GM18867 (cell line): Measurements from ENCODE around the gene KIF26A.

Experiments
- ATAC-seq: cut with Tn5 transposase; IDR thresholded peaks from one replicate; pipeline ENCODE4 v1.9.1; 2021; ENCODE audit warnings: mild to moderate bottlenecking, moderate library complexity; ENCODE audit not compliant: unreplicated experiment

Gene KIF26A

GRCh38 chr14:104156142-104156541 lies 17.8 kb downstream of the KIF26A start:
- no peak for ATAC-seq

GRCh38 chr14:104157016-104157928 lies 18.9 kb downstream of the KIF26A start:
- no peak for ATAC-seq

GRCh38 chr14:104158827-104159798 lies 20.7 kb downstream of the KIF26A start:
- no peak for ATAC-seq

- no peak for ATAC-seq
Observed at GRCh38 chr14:104159990-104160389, 21.6 kb downstream of the KIF26A start.

- no peak for ATAC-seq
Observed at GRCh38 chr14:104161602-104162367, 23.4 kb downstream of the KIF26A start.

GRCh38 chr14:104162495-104162894 lies 24.1 kb downstream of the KIF26A start:
- ATAC-seq, result no peak

GRCh38 chr14:104163541-104163940 lies 25.2 kb downstream of the KIF26A start:
- no peak for ATAC-seq

GRCh38 chr14:104164041-104164440 lies 25.7 kb downstream of the KIF26A start:
- ATAC-seq, result no peak

GRCh38 chr14:104164512-104164911 lies 26.1 kb downstream of the KIF26A start:
- ATAC-seq, result no peak

GRCh38 chr14:104166698-104167097 lies 28.3 kb downstream of the KIF26A start:
- ATAC-seq, result no peak

- no peak for ATAC-seq
Observed at GRCh38 chr14:104168603-104169002, 30.2 kb downstream of the KIF26A start.

GRCh38 chr14:104169005-104169698 lies 30.8 kb downstream of the KIF26A start:
- ATAC-seq, result no peak

GRCh38 chr14:104169699-104170479 lies 31.5 kb downstream of the KIF26A start:
- no peak for ATAC-seq

GRCh38 chr14:104171029-104171697 lies 32.8 kb downstream of the KIF26A start:
- no peak for ATAC-seq

GRCh38 chr14:104171895-104172294 lies 33.5 kb downstream of the KIF26A start:
- ATAC-seq, result no peak

GRCh38 chr14:104172349-104172748 lies 34.0 kb downstream of the KIF26A start:
- no peak for ATAC-seq

- no peak for ATAC-seq
Observed at GRCh38 chr14:104172880-104173279, 34.5 kb downstream of the KIF26A start.

- ATAC-seq, result no peak
Observed at GRCh38 chr14:104174051-104174450, 35.7 kb downstream of the KIF26A start.

GRCh38 chr14:104175041-104175440 lies 36.7 kb downstream of the KIF26A start:
- ATAC-seq, result no peak
